NCI-H2227 (cell line): ENCODE data around the gene PDGFRB.

Experiments
- DNase-seq: peaks from one replicate; lab custom pipeline; 2025; ENCODE audit not compliant: unreplicated experiment; lab: John Stamatoyannopoulos, UW

Gene PDGFRB

GRCh38 chr5:150118561-150119229 lies 37.0 kb downstream of the PDGFRB start:
- DNase-seq, result no peak

- no peak for DNase-seq
These were observed 37.6 kb downstream of the PDGFRB start for GRCh38 chr5:150117945-150118560.

DNA sequence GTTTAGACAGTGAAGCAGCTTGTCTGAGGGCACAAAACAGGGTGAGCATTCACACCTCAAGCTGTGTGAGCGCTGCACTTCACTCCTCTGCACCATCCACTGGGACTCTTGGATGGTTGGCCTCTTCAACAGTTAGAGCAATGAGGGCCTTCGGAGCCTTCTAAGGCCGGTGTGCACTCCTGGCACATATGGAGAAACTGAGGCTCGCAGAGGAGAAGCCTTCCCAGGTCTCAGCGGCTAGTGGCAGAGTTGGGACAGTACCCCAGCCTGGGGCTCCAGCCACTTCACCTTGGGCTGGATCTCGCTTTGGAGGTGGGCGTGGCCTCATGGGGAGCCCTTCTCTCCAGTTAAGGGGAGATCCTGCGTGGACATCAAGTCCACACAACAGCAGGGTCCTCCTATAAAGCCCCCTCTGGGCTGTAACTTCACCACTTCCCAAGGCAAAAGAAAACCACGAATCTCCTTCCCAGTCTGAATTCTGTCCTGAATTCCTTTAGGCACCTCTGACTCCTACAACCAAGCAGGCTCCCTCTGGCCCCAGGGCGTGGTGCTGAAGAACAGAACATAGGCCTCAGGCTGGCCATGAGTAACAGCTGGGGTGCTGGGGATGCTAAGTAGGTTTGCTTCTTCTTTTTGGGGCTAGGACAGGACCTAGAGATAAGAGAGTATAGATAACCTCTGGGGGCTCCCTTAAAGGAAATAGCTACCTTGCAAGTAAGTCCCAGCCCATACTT lies 38.8 kb downstream of the PDGFRB start:
- no peak for DNase-seq

- no peak for DNase-seq
These were observed 40.8 kb downstream of the PDGFRB start for GRCh38 chr5:150114773-150115408.

GRCh38 chr5:150114102-150114641 lies 41.5 kb downstream of the PDGFRB start:
- DNase-seq, result no peak

- DNase-seq, result no peak
These were observed 42.4 kb downstream of the PDGFRB start for GRCh38 chr5:150113047-150113744.

- DNase-seq, result no peak
These were observed 43.2 kb downstream of the PDGFRB start for GRCh38 chr5:150112201-150113046.

DNA sequence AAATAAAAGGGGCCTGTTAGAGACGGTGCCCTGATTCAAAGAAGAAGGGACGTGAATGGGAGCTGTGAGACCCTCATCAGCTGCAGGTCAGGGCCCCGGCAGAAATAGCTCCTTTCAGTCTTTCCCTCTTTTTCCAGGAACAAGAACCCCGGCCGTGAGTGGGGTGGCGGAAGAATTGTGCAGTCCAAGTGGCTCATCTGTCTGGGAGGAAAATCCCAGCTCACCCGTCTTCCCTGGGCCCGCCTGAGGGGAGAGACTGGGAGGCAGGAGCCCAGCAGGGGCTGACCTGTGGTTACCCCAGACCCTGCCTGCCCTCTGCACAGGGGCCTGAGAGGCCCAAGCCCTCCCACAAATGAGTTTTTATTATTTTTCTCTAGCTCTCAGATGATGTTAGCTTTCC lies 44.5 kb downstream of the PDGFRB start:
- DNase-seq, result no peak

DNA sequence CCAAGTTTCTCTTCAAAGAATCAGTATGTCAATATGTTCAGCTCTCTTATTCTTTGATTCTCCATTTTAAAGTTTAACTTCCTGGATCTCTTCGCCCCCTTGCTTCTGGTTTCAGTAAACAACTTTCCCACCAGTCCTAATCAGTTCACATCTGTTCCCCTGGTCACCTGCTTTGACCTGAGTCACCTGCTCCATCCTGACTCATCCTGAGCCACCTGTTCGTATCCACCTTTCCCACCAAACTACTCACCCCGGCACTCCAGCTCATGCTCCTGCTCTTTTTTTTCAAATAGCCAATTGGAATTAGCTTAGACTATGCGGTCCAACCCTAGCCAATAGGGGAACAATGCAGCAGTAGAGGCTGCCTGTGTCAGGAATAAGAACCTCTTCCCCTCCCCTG lies 45.7 kb downstream of the PDGFRB start:
- no peak for DNase-seq

GRCh38 chr5:150108711-150109514 lies 46.7 kb downstream of the PDGFRB start:
- no peak for DNase-seq

GRCh38 chr5:150107909-150108447 lies 47.7 kb downstream of the PDGFRB start:
- no peak for DNase-seq

DNA sequence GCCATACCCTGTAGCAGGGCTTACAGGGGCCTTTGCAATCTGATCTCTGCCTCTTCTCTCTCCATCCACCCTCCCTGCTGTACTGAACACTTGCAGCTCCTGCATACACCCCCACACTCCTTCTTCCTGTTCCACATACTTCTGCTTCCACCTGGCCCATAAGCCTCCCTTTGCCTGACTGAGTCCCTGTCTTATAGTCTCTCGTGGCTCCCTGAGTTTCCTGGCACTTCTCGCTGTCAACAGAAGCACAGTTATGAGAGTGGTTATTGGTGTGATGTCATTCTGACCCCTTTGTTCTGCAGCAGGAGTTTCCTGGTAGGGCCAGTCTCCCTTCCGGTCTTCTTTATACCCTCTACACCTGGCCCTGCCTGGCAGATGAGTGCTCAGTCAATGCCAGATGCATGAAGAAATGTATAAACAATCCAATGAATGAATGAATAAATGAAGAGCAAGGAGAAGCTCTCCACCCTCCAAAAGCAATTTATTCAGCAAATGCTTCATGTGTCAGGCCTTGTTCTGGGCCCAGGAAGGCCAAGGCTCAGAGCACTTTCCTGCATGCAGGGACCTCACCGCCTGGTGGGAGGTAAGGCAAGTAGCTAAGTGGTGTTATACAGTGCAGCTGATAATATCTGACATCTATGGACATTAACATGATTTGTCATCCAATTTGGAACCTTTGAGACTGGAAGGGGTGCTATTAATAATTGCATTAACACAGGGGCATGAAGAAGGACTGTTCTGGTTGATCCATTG lies 48.8 kb downstream of the PDGFRB start:
- no peak for DNase-seq

DNA sequence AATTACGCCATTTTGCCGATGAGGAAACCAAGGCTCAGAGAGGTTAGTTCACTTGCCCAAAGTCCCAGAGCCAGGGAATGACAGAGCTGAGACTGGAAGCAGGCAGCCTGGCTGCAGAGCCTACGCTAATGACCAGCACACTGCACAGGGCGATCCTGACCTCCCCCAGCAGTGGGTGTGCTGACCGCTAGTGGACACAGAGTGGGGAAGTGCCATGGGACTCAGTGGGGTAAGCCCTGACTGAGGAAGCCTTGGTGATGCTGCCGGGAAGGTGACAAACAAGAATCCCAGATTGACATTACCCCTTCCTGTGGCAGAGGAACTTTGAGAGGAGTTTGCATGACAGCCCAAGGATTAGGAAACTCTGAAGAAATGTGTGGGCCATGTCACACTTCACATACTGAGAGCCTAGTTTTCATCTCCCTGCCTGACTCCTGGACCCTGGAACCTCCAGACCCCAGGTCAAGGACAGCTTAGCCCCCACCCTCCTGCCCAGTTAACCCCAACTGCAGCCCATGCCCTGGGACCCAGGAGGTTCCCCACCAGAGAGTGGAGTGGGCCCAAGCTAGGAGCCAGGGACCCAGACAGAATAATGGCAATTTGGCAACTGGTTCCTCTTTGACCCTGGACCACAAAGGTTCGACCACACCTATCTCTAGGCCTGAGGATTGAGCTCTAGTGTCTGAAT lies 49.6 kb downstream of the PDGFRB start:
- DNase-seq, result no peak

DNA sequence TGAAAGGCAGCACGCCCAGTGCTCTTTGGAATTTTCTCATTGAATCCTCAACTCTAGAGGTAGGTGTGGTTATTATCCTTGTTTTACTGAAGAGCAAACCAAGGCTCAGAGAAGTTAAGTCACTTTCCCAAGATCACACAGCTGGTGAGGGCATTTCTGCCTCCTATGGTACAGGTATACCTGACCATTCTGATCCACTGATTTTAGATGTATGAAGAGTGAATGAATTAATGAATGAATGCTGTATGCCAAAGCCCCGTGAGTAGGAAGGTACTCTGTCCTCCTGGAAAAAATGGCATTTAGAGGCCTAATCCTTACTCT lies 51.1 kb downstream of the PDGFRB start:
- DNase-seq, result no peak

GRCh38 chr5:150103678-150104549 lies 51.7 kb downstream of the PDGFRB start:
- DNase-seq, result no peak

- DNase-seq, result no peak
These were observed 54.6 kb downstream of the PDGFRB start for GRCh38 chr5:150101023-150101422.

DNA sequence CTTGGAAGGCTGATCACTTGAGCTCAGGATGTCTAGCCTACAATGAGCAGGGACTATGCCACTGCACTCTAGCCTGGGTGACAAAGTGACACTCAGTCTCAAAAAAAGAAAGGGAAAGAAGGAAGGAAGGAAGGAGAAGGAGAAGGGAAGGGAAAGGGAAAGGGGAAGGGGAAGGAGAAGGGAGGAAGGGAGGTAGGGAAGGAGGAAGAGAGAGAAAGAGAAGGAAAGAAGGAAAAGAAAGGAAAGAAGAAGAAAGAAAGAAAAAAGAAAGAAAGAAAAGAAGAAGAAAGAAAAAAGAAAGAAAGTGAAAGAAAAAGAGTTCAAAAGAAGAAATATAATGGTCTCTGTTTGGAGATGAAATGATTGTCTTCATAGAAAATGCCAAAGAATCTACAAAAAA lies 58.5 kb downstream of the PDGFRB start:
- DNase-seq, result no peak
